ENCODE measurements around the gene JMJD1C. TPM values are rescaled to one million over a fixed set of nuclear protein-coding genes. Genes with fewer than 3 reads are reported as not detected.
"Not testable (repeated sequence)": the region's sequence is repeated elsewhere in the genome, so short reads cannot be mapped to it uniquely, and the experiment has no call there.

JMJD1C gene
- total and polyA plus RNA-seq, 2 donors (not counting 3 experiments of a cell fraction or from before 2014, with no cell fraction given) = 32.1 to 97.1 TPM

- no peaks in the 10 kb centered on the region for H3K4me1 ChIP-seq (ENCODE audit: control insufficient read depth, extremely low read depth, insufficient read depth, low read length)
- H3K9ac ChIP-seq (replicated peaks; ENCODE audit: extremely low read depth, insufficient read depth, low read length) = no peak overlapping the region
- no peaks in the 10 kb centered on the region for H3K36me3 ChIP-seq (ENCODE audit: control insufficient read depth in 2 of 2, extremely low read depth in 1 of 2, insufficient read depth in 2 of 2, low read length in 2 of 2)
- no TSS peak for BruUV-seq (replicated peaks)
- FAIRE-seq (no peak), DNase-seq (ENCODE audit: low read depth, low spot score) (no peak)
- no peaks in the 10 kb centered on the region for H3K9me3 ChIP-seq (replicated peaks; ENCODE audit: control insufficient read depth, insufficient read depth, low read length)
- ChIA-PET POLR2A (interaction anchor here (0.6 kb wide), 1 partner anchor 137 kb away, joined by 5 read pairs; no protein-coding TSS in a partner anchor), CTCF (no interaction called here)
- no peak overlapping the region for H2AFZ ChIP-seq (ENCODE audit: low read depth, low read length)
- TF ChIP-seq JUN (IDR thresholded peaks at IDR 0.05; ENCODE audit: borderline replicate concordance, insufficient read depth, insufficient read length, low read depth) = no peak
- no peak for TF ChIP-seq MAX (IDR thresholded peaks at IDR 0.05; ENCODE audit: insufficient read depth, insufficient read length)
- no peak for TF ChIP-seq FOS (IDR thresholded peaks at IDR 0.05; ENCODE audit: borderline replicate concordance, insufficient read depth, low read length)
- no peak for TF ChIP-seq POLR2AphosphoS5 (IDR thresholded peaks at IDR 0.05; ENCODE audit: insufficient read depth, low read depth, low read length)
- TF ChIP-seq CTCF (IDR thresholded peaks at IDR 0.05; ENCODE audit: extremely low read depth in 1 of 2, insufficient read depth in 1 of 2, low read depth in 1 of 2, low read length in 2 of 2) = no peak
- no peak for TF ChIP-seq EZH2 (IDR thresholded peaks at IDR 0.05; ENCODE audit: borderline replicate concordance, low read depth, low read length, severe bottlenecking)
- no peak for TF ChIP-seq POLR2A (IDR thresholded peaks at IDR 0.05; ENCODE audit: low read depth, low read length)
- no peak for TF ChIP-seq MYC (IDR thresholded peaks at IDR 0.05; ENCODE audit: low read depth, low read length)
- TF ChIP-seq GATA2 (IDR thresholded peaks at IDR 0.05; ENCODE audit: insufficient read depth, insufficient read length, low read depth, low read length) = no peak
- H3K27ac ChIP-seq (ENCODE audit: insufficient read depth, low read depth, low read length) = no peak overlapping the region
- no peaks in the 10 kb centered on the region for H4K20me1 ChIP-seq (replicated peaks; ENCODE audit: control insufficient read depth, extremely low read depth, insufficient read depth, low read length)
- H3K9me1 ChIP-seq (replicated peaks; ENCODE audit: control insufficient read depth, extremely low read depth, insufficient read depth, low read length) = no peaks in the 10 kb centered on the region
- no peak overlapping the region for H3K4me2 ChIP-seq (ENCODE audit: insufficient read depth, low read length)
- H3K4me3 ChIP-seq (replicated peaks in 1 of 3; ENCODE audit: insufficient read depth in 1 of 3, low read depth in 1 of 3, low read length in 3 of 3) = no peak overlapping the region
- dilution Hi-C loops (cut with MboI; ENCODE audit: extremely low pct_ligation_motif_present, low sequenced_read_pairs) (no loop called here), intact Hi-C loops (cut with micrococcal nuclease) (no loop called here)
- no peaks in the 10 kb centered on the region for H3K27me3 ChIP-seq (ENCODE audit: control insufficient read depth in 2 of 2, insufficient read depth in 2 of 2, low read length in 2 of 2)
- peaks cover 36% of the 10 kb centered on the region for H3K79me2 ChIP-seq (ENCODE audit: control insufficient read depth, insufficient read depth, low read length)
These were observed 27.2 kb upstream of the JMJD1C start for GRCh38 chr10:63493004-63493403.

- peaks cover 33% of the 10 kb centered on the region for H3K79me2 ChIP-seq (ENCODE audit: control insufficient read depth, insufficient read depth, low read length)
- H3K4me2 ChIP-seq (ENCODE audit: insufficient read depth, low read length); H3K9ac ChIP-seq (replicated peaks; ENCODE audit: extremely low read depth, insufficient read depth, low read length); dilution Hi-C loops (cut with MboI; ENCODE audit: extremely low pct_ligation_motif_present, low sequenced_read_pairs); H3K9me1 ChIP-seq (replicated peaks; ENCODE audit: control insufficient read depth, extremely low read depth, insufficient read depth, low read length); FAIRE-seq; CTCF ChIA-PET; H3K9me3 ChIP-seq (replicated peaks; ENCODE audit: control insufficient read depth, insufficient read depth, low read length); intact Hi-C loops (cut with micrococcal nuclease); POLR2A ChIA-PET; H3K36me3 ChIP-seq (ENCODE audit: control insufficient read depth in 2 of 2, extremely low read depth in 1 of 2, insufficient read depth in 2 of 2, low read length in 2 of 2); H3K4me1 ChIP-seq (ENCODE audit: control insufficient read depth, extremely low read depth, insufficient read depth, low read length); H2AFZ ChIP-seq (ENCODE audit: low read depth, low read length); H3K27me3 ChIP-seq (ENCODE audit: control insufficient read depth in 2 of 2, insufficient read depth in 2 of 2, low read length in 2 of 2); H3K27ac ChIP-seq (ENCODE audit: insufficient read depth, low read depth, low read length); DNase-seq (ENCODE audit: low read depth, low spot score); H4K20me1 ChIP-seq (replicated peaks; ENCODE audit: control insufficient read depth, extremely low read depth, insufficient read depth, low read length); H3K4me3 ChIP-seq (replicated peaks in 1 of 3; ENCODE audit: insufficient read depth in 1 of 3, low read depth in 1 of 3, low read length in 3 of 3); BruUV-seq (replicated peaks): not testable (repeated sequence)
These were observed 26.5 kb upstream of the JMJD1C start for GRCh38 chr10:63492317-63492690.

Data from endothelial cell of umbilical vein (primary cell).